Astrocyte (in vitro differentiated cells and primary cell): ENCODE measurements around the gene ITPRID2.
"Not testable (repeated sequence)": the region's sequence is repeated elsewhere in the genome, so short reads cannot be mapped to it uniquely, and the experiment has no call there.

Experiments used
- CTCF ChIP-seq: IDR thresholded peaks from 2 replicates; pipeline ENCODE4 v1.5.1; 2011; ENCODE audit warnings: low read depth, mild to moderate bottlenecking, inconsistent platforms, low read length, moderate library complexity; ENCODE audit not compliant: insufficient read depth
- EZH2 ChIP-seq: IDR thresholded peaks from 2 replicates; pipeline ENCODE4 v1.6.1; 2012; ENCODE audit warnings: mild to moderate bottlenecking, low read length, inconsistent platforms; ENCODE audit not compliant: insufficient read depth

- not testable (repeated sequence) for TF ChIP-seq CTCF, EZH2
Observed at GRCh38 chr2:181955866-181956265, 64.3 kb downstream of the ITPRID2 start.
